GM03348 (cell line): Measurements from ENCODE around the gene ZNF578.
"Not testable (repeated sequence)": the region's sequence is repeated elsewhere in the genome, so short reads cannot be mapped to it uniquely, and the experiment has no call there.

ENCODE experiments used
- DNase-seq: peaks from one replicate; pipeline ENCODE4 v3.0.0; 2012; ENCODE audit warnings: low spot score

The ZNF578 gene

DNA sequence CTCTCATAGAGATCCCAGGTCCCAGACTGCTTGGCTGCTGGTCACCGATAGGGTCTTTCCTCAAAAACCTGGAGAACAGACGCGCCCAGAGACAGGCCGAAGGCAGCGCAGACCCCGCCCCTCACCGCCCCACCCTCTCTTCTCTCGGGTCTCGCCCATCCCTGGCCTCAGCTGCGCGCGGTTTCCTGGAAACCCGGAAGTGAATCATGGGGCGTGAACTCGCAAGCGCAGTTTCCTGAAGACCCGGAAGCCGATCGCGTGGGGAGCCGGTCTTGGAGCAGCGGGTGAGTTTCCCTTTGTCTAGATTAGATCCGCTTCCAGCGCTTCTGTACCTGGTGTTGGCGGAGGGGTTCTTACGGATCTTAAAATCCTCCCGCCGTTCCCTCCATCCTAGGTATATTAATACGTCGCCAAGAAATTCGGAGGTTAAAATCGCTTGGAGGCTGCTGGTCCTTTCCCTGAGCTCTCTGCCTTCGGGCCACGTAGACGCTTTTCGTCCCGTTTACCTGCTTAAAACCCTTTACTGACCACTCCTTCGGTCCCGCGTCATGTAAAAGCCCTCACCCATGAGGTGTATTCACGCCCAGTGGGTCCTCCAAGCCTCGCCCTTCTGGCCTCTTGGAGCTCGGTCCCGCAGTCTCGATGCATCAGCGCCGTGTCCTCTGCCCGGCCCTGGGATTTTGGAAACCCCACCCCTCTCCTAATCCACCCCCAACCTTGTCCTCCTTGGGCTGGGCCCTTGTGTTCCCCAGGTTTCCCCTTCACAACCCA, at the start of gene ZNF578:
TSS of gene ZNF578 (plus strand) at position 230 of the 771 bp plus-strand sequence. CDS start 48,293 bp downstream, outside the sequence.
- DNase-seq = peak; percentile 90

DNA sequence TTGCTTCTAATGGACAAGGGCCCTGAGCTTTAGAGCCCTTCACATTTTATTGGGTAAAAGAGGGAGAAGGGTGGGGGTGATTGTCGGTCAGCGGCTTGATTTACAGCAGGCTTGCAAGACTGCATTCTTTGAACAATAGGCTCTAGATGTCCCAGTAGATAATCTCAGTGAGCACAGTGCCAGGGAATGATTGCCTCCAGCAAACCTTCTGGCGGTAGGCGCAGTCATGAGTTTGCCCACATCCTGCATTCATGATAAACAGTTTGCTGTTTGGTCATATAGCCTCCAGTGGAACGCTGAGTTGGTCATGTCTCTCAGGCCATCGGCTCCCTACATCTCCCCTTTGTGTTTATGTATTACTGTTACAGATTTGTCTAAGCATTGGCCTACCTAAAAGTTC, 43.1 kb upstream of the ZNF578 start:
- DNase-seq = no peak

DNA sequence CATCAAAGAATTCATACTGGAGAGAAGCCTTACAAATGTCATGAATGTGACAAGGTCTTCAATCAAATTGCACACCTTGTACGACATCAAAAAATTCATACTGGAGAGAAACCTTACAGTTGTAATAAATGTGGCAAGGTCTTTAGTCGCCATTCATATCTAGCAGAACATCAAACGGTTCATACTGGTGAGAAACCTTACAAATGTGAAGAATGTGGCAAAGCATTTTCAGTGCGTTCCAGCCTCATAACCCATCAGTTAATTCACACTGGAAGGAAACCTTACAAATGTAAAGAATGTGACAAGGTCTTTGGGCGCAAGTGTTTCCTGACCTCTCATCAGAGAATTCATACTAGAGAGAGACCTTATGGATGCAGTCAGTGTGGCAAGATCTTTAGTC, 37.6 kb upstream of the ZNF578 start:
- DNase-seq = no peak

DNA sequence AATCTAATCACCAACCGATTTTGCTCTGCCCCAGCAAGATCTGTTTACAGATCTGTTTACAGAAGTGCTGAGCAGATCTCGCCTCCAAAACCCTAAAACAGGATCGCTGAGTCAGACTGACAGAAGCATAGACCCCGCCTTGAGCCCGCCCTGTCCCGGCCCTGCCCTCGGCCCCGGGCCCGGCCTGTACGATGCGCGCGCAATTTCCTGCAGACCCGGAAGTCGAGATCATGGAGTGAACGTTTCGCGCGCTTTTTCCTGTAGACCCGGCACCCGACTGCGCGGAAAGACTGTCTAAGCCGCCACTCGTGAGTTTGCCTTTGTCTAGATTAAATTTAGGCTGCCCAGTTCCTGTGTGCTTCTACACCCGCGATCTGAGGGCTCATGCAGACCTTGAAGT, 24.4 kb upstream of the ZNF578 start, which contains the start of gene ZNF534:
TSS of gene ZNF534 (plus strand) at position 212 of the 400 bp plus-strand sequence. CDS start 2,327 bp downstream, outside the sequence.
- no peak for DNase-seq

DNA sequence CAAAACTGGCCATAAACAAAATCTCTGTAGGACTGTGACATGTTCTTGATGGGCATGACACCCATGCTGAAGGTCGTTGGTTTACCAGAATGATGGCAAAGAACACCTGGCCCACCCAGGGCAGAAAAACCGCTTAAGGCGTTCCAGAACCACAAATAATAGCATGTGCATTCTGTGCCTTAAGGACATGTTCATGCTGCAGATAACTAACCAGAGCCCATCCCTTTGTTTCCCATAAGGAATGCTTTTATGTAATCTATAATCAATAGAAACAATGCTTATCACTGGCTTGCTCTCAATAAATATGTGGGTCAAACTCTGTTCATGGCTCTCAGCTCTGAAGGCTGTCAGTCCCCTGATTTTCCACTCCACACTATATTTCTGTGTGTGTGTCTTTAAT, 11.2 kb upstream of the ZNF578 start:
- no peak for DNase-seq

DNA sequence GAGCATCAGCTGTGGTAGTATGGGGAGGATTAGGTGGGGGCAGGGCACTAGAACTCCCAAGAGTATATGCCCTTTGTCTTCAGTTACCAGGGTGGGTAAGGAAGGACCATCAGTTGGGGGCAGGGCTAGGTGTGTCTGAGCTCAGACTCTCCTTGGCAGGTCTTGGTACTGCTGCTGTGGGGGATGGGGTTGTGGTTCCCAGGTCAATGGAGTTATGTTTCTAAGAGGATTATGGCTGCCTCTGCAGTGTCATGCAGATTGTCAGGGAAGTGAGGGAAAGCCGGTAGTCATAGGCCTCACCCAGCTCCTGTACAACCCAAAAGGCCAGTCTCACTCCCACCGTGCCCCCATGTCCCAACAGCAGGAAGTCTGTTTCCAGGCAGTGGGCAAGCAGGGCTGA, 8.8 kb upstream of the ZNF578 start:
- DNase-seq = no peak

DNA sequence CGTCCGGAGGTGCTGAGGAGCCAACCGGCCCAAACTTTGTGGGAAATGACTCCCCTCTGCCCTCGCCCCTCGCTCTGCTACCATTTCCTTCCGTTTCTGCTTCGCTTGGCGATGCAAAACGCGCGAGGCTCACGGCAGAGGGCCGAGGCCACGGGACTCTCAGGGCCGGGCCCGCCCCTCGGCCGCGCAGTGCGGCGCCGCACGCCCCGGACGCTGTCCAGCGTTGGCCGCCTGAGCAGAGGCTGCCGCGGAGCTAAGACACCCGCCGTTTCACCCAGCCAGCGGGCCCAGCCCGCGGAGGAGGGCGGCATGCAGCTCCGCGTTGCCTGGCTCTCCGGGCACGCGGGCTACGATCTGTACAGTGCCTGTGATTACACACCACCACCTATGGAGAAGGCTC, 2.1 kb upstream of the ZNF578 start:
- DNase-seq = no peak

DNA sequence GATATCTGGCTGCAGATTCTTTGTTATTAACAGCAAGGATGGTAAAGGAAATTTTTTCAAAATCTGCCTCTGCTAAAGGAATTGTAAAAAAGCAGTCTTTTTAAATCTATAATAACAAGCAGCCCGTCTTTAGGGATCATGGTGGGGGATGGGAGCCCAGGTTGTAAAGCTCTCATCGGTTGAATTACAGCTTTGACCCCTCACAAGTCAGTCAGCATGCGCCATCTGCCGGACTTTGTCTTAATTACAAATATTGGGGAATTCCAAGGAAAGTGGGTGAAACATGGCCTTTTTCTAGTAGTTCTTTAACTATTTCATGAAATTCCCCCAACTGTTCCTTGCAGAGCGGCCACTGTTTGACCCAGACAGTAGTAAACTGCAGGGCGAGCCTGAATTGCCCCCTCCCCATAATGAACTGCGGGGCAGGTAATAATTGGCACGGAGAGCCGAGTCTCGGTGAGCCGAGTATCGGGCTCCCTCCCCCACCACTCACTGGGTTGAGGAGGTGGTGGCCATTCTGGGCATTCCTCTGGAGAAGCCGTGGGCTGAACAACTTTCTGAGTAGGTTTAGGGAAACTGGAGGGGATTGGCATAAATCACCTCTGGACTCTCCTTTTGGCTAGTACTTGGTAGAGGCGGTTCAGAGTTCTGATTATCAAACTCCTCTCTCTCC, 11.6 kb downstream of the ZNF578 start:
- DNase-seq = no peak

DNA sequence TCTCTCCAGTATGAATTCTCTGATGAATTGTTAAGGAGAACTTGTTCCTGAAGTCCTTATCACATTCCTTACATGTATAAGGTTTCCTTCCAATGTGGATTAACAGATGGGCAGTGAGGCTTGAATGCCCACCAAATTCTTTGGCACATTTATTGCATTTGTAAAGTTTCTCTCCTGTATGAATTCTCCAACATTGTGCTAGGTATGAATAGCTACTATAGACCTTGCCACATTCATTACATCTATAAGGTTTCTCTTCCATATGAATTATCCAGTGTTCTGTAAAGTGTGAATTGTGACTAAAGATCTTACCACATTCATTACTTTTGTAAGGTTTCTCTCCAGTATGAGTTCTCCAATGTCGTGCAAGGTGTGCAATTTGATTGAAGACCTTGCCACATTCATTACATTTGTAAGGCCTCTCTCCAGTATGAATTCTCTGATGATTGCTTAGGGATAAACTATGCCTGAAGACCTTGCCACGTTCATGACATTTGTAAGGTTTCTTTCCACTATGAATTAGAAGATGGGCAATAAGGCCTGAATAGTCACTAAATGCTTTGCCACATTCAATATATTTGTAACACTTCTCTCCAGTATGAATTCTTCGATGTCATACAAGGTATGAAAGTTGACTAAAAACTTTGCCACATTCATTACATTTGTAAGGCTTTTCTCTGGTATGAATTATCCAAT, 20.4 kb downstream of the ZNF578 start:
- no peak for DNase-seq

DNA sequence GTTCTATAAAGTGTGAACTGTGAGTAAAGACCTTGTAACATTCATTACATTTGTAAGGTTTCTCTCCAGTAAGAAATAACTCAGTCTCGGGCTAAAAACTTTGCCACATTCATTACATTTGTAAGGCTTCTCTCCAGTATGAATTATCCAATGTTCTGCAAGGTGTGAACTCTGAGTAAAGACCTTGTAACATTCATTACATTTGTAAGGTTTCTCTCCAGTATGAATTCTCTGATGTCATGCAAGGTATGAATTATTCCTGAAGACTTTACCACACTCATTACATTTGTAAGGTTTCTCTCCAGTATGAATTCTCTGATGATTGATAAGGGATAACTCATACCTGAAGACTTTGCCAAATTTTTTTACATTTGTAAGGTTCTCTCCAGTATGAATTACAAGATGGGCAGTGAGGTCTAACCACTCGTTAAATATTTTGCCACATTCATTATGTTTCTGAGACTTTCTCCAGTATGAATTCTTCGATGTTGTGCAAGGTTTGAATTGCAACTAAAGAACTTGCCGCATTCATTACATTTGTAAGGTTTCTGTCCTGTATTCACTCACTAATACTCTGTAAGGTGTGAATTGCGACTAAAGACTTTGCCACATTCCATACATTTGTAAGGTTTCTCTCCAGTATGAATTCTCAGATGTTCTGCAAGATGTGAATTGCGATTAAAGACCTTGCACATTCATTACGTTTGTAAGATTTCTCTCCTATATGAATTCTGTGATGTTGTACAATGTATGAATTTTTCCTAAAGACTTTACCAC, 21.2 kb downstream of the ZNF578 start:
- no peak for DNase-seq

DNA sequence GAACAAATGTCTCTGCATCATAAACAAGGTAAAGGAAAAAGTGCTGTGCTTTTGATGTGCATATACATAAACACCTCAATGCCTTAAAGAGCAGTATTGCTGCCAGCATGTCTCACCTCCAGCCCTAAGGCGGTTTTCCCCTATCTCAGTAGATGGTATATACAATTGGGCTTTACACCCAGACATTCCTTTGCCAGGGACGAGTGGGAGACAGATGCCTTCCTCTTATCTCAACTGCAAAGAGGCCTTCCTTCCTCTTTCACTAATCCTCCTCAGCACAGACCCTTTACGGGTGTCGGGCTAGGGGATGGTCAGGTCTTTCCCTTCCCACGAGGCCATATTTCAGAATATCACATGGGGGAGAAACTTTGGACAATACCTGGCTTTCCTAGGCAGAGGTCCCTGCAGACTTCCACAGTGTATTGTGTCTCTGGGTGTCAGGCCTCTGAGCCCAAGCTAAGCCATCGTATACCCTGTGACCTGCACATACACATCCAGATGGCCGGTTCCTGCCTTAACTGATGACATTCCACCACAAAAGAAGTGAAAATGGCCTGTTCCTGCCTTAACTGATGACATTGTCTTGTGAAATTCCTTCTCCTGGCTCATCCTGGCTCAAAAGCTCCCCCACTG, 30.9 kb downstream of the ZNF578 start:
- DNase-seq = not testable (repeated sequence)

DNA sequence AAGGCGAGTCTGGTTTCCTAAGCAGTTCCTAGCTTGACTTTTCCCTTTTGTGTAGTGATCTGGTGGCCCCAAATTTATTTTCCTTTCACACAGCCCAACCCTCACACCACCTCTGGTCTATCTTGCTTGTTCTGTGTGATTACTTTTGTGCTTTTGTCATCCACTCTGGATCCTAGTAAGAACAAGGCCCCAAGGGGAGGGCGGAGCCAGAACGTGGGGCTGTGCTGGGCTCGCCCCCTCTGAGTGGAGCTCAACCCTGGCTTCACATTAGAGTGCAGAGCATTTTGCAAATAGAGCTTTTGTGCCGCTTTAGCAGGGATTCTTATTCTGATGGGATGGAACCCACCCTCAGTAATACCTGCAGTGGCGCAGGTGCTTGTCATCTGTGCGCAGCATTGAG, 31.7 kb downstream of the ZNF578 start:
- DNase-seq = not testable (repeated sequence)

DNA sequence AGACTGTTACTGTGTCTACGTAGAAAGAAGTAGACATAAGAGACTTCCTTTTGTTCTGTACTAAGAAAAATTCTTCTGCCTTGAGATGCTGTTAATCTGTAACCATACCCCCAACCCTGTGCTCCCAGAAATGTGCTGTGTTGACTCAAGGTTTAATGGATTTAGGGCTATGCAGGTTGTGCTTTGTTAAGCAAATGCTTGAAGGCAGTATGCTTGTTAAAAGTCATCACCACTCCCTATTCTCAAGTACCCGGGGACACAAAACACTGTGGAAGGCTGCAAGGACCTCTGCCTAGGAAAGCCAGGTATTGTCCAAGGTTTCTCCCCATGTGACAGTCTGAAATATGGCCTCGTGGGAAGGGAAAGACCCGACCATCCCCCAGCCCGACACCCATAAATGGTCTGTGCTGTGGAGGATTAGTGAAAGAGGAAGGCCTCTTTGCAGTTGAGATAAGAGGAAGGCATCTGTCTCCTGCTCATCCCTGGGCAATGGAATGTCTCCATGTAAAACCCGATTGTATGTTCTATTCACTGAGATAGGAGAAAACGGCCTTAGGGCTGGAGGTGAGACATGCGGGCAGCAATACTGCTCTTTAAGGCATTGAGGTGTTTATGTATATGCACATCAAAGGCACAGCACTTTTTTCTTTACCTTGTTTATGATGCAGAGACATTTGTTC, 32.3 kb downstream of the ZNF578 start:
- DNase-seq = not testable (repeated sequence)

DNA sequence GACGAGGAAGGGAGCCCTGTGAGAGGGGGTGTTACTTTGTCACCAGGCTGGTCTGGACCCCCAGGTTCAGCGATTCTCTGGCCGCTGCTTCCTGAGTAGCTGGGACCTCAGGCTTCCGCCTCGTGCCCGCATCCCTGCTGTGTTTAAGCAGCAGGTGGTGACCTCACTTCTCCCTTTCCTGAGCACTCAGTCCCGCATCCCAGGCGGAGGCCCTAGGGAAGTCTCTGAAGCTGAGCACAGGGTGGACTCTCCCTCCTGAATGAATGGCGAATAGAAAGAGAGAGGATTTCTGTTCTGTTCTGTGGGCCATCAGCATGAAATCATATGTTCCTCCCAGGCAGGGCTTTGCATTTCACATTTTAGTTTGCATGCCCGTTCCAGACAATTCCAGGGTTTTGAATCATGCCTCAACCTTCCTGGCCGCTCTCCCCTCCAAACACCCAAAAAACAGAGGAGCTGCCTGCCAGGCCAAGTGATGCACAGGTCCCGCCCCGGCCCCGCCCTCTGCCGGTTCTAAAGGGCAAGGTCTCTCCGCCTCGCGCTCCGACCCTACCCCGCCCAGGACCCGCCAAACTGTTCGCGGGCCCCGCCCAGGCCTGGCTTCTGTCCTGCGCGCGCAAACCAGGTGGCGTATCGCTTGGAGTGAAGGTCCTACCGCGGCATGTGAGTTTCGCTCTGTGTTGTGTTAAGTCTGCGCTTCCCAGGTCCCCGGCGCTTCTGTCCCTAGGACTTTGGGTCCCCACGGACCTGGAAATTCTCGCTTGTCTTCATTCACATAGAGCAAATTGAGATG, 39.0 kb downstream of the ZNF578 start:
- DNase-seq = peak; percentile 5

DNA sequence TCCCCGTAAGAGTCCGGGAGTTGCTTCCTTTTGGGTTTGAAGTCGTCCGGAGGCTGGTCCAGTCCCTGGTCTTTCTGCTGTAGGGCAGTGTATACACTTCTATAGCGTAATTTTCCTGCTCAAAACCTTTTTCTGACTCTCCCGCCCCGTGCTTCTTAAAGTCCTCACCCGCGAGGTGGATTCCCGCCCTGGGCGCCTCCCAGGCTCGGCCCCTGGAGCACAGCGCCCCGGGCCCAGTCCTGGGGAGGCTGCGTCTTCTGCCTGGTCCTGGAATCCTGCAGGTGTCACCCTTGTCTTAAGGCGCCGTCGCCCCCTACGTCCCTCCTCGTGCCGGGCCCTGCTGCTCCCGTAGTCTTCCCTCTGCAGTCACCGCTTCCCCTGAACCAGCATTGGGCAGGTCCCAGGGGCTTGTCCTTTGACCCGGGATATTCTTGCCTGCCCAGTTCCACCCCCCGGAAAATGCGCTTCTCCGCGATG, 39.7 kb downstream of the ZNF578 start:
- peak; percentile 3 for DNase-seq

DNA sequence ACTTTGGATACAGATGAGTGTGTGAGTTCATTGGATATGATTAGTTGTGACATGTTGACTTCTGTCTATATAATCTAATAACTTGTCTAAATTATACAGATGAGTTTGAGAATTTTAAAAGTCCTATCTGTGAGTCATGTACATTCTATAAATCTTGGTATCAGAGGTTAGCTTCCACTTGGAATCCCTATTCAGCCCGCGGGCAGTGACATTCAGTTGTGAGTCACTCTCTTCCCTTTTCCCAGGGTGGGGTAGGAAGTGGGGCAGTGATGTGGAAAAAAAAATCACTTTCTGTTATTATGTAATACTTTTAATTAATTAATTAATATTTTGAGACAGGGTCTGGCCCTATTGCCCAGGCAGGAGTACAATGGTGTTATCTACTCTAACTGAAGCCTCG, 41.2 kb downstream of the ZNF578 start:
- no peak for DNase-seq

DNA sequence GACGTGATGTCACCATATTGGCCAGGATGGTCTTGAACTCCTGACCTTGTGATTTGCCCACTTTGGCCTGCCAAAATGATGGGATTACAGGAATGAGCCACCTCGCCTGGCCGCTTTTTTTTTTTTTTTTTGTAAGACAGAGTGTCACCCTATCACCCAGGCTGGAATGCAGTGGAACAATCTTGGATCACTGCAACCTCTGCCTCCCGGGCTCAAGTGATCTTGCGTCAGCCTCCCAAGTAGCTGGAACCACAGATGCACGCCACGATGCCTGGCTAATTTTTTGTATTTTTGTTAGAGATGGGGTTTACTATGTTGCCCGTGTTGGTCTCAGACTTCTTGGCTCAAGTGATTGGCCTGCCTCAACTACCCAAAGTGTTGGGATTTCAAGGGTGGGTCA, 45.2 kb downstream of the ZNF578 start:
- DNase-seq = no peak

DNA sequence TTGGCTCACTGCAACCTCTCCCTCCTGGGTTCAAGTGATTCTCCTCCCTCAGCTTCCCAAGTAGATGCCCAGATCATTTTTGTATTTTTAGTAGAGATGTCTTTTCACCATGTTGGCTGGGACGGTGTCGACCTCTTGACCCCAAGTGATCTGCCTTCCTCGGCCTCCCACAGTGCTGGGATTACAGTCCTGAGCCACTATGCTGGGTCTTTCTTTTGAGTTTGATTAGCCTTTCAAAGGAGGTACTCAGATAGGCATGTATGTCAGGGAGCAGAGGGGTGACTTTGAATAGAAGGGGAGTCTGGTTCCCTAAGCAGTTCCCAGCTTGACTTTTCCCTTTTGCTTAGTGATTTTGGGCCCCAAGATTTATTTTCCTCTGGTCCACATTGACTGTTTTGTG, 47.1 kb downstream of the ZNF578 start:
- not testable (repeated sequence) for DNase-seq

DNA sequence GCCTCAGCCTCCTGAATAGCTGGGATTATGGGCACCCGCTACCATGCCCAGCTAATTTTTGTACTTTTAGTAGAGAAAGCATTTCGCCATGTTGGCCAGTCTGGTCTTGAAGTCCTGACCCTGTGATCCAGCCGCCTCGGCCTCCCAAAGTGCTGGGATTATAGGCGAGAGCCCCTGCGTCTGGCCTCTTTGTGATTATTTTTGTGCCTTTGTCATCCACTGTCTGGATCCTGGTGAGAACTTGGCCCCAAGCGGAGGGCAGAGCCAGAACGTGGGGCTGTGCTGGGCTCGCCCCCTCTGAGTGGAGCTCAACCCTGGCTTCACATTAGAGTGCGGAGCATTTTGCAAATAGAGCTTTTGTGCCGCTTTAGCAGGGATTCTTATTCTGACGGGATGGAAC, 47.6 kb downstream of the ZNF578 start:
- DNase-seq = not testable (repeated sequence)

DNA sequence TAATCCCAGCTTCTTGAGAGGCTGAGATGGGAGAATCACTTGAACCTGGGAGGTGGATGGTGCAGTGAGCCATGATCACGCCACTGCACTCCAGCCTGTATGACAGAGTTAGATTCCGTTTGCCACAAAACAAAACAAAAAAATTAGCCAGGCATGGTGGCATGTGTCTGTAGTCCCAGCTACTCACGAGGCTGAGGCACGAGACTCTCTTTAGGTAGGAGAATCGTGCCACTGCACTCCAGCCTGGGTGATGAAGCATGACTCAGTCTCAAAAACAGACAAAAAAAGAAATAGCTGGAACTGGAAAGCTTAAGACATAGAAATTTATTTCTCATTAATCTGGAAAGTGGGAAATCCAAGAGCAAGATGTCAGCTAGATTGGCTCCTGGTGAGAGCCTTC, 53.9 kb downstream of the ZNF578 start:
- DNase-seq = no peak
